HEK293 (cell line): ENCODE results near the gene UPK3A.
A peak's percentile ranks its signal among the peaks of the same experiment; 100 is the strongest.

ENCODE experiments used
- CTCF ChIA-PET: fragments of 350-600 bp; formaldehyde crosslinking; extraction: SDS; loops from one replicate; lab custom pipeline; 2021; ENCODE audit warnings: antibody characterized with exemption; lab: Yijun Ruan, JAX
- POLR2A ChIA-PET: fragments of 300-600 bp; formaldehyde crosslinking; extraction: SDS; loops from one replicate; lab custom pipeline; 2020; ENCODE audit warnings: antibody characterized with exemption, inconsistent platforms; lab: Yijun Ruan, JAX
- H3K27ac ChIP-seq: fragments of 200-500 bp; sonication (Bioruptor generic); 2 replicates; pipeline ENCODE4 v1.5.1; 2014; ENCODE audit warnings: low read depth, low read length, control low read depth, inconsistent platforms; ENCODE audit errors: extremely low read depth
- H3K36me3 ChIP-seq, 2 experiments: fragments of 200-500 bp in 1 of 2; sonication (Bioruptor generic) in 1 of 2; 1 replicate in 1 of 2; 2 replicates in 1 of 2; pipeline ENCODE4 v1.5.1; 2014 to 2017; ENCODE audit warnings: inconsistent platforms in 2 of 2, low read length in 2 of 2; ENCODE audit not compliant: control insufficient read depth in 2 of 2, insufficient read depth in 1 of 2
- H3K4me1 ChIP-seq: fragments of 200-500 bp; sonication (Bioruptor generic); 2 replicates; pipeline ENCODE4 v1.5.1; 2014; ENCODE audit warnings: mild to moderate bottlenecking, low read length, inconsistent platforms; ENCODE audit not compliant: control insufficient read depth, insufficient read depth
- H3K4me3 ChIP-seq: 2 replicates; pipeline ENCODE4 v1.5.1; 2011; ENCODE audit warnings: low read depth, mild to moderate bottlenecking, control low read depth, low read length, moderate library complexity
- H3K9me3 ChIP-seq: fragments of 200-500 bp; sonication (Bioruptor generic); 2 replicates; pipeline ENCODE4 v1.5.1; 2014; ENCODE audit warnings: low read depth, low read length, inconsistent platforms; ENCODE audit not compliant: control insufficient read depth, insufficient read depth
- HOXA7 ChIP-seq: sonication (generic); formaldehyde crosslinking; IDR thresholded peaks from 2 replicates; pipeline ENCODE4 v1.8.1; 2022; ENCODE audit warnings: missing genetic modification reagents, borderline replicate concordance
- HOXC10 ChIP-seq: sonication (generic); formaldehyde crosslinking; IDR thresholded peaks from 2 replicates; pipeline ENCODE4 v1.8.1; 2023; ENCODE audit warnings: mild to moderate bottlenecking, missing genetic modification reagents
- MZF1 ChIP-seq: fragments of 450-650 bp; formaldehyde crosslinking; IDR thresholded peaks from 2 replicates; pipeline ENCODE4 v1.5.1; 2017; ENCODE audit warnings: missing biosample characterization, missing genetic modification characterization, borderline replicate concordance
- PRDM6 ChIP-seq: fragments of 450-650 bp; formaldehyde crosslinking; IDR thresholded peaks from 2 replicates; pipeline ENCODE4 v1.5.1; 2017; ENCODE audit warnings: missing biosample characterization, missing genetic modification characterization
- TRIM28 ChIP-seq: IDR thresholded peaks from 2 replicates; pipeline ENCODE4 v1.6.1; 2011; ENCODE audit warnings: low read length, control low read depth, borderline replicate concordance
- ZBTB21 ChIP-seq: fragments of 450-650 bp; formaldehyde crosslinking; IDR thresholded peaks from 2 replicates; pipeline ENCODE4 v1.5.1; 2017; ENCODE audit warnings: missing biosample characterization, missing genetic modification characterization
- ZIC2 ChIP-seq: fragments of 450-650 bp; formaldehyde crosslinking; IDR thresholded peaks from 2 replicates; pipeline ENCODE4 v1.5.1; 2016; ENCODE audit warnings: missing biosample characterization, missing genetic modification characterization
- ZNF114 ChIP-seq: fragments of 450-650 bp; formaldehyde crosslinking; IDR thresholded peaks from 2 replicates; pipeline ENCODE4 v1.5.0; 2017; ENCODE audit warnings: missing biosample characterization, missing genetic modification characterization
- ZNF157 ChIP-seq: fragments of 450-650 bp; formaldehyde crosslinking; IDR thresholded peaks from 2 replicates; pipeline ENCODE4 v1.5.1; 2016; ENCODE audit warnings: missing biosample characterization, missing genetic modification characterization
- ZNF214 ChIP-seq: fragments of 450-650 bp; formaldehyde crosslinking; IDR thresholded peaks from 2 replicates; pipeline ENCODE4 v1.5.1; 2017; ENCODE audit warnings: missing biosample characterization, mild to moderate bottlenecking, missing genetic modification characterization, borderline replicate concordance
- ZNF221 ChIP-seq: fragments of 450-650 bp; formaldehyde crosslinking; IDR thresholded peaks from 2 replicates; pipeline ENCODE4 v1.5.1; 2017; ENCODE audit warnings: missing biosample characterization, missing genetic modification characterization, borderline replicate concordance
- ZNF223 ChIP-seq: fragments of 450-650 bp; formaldehyde crosslinking; IDR thresholded peaks from 2 replicates; pipeline ENCODE4 v1.5.1; 2016; ENCODE audit warnings: missing biosample characterization, missing genetic modification characterization
- ZNF26 ChIP-seq: fragments of 450-650 bp; formaldehyde crosslinking; IDR thresholded peaks from 2 replicates; pipeline ENCODE4 v1.5.1; 2016; ENCODE audit warnings: missing biosample characterization, missing genetic modification characterization
- ZNF266 ChIP-seq: fragments of 450-650 bp; formaldehyde crosslinking; IDR thresholded peaks from 2 replicates; pipeline ENCODE4 v1.5.1; 2016; ENCODE audit warnings: missing biosample characterization, missing genetic modification characterization, low read depth
- ZNF350 ChIP-seq: fragments of 450-650 bp; formaldehyde crosslinking; IDR thresholded peaks from 2 replicates; pipeline ENCODE4 v1.5.0; 2017; ENCODE audit warnings: missing biosample characterization, mild to moderate bottlenecking, missing genetic modification characterization
- ZNF391 ChIP-seq: fragments of 450-650 bp; formaldehyde crosslinking; IDR thresholded peaks from 2 replicates; pipeline ENCODE4 v1.5.1; 2016; ENCODE audit warnings: low read depth, missing biosample characterization, missing genetic modification characterization, borderline replicate concordance
- ZNF529 ChIP-seq: fragments of 450-650 bp; formaldehyde crosslinking; IDR thresholded peaks from 2 replicates; pipeline ENCODE4 v1.5.1; 2017; ENCODE audit warnings: missing genetic modification characterization, missing biosample characterization; ENCODE audit not compliant: insufficient replicate concordance
- ZNF664 ChIP-seq: fragments of 450-650 bp; formaldehyde crosslinking; IDR thresholded peaks from 2 replicates; pipeline ENCODE4 v1.5.1; 2016; ENCODE audit warnings: missing biosample characterization, missing genetic modification characterization
- ZNF677 ChIP-seq: fragments of 450-650 bp; IDR thresholded peaks from 2 replicates; pipeline ENCODE4 v1.5.0; 2018; ENCODE audit warnings: missing biosample characterization, mild to moderate bottlenecking, missing genetic modification characterization, moderate library complexity
- ZNF830 ChIP-seq: fragments of 450-650 bp; IDR thresholded peaks from 2 replicates; pipeline ENCODE4 v1.5.0; 2018; ENCODE audit warnings: missing biosample characterization, missing genetic modification characterization, low read depth, mild to moderate bottlenecking, moderate library complexity
- ZNF837 ChIP-seq: fragments of 450-650 bp; formaldehyde crosslinking; IDR thresholded peaks from 2 replicates; pipeline ENCODE4 v1.5.1; 2016; ENCODE audit warnings: missing biosample characterization, missing genetic modification characterization

Gene UPK3A

DNA sequence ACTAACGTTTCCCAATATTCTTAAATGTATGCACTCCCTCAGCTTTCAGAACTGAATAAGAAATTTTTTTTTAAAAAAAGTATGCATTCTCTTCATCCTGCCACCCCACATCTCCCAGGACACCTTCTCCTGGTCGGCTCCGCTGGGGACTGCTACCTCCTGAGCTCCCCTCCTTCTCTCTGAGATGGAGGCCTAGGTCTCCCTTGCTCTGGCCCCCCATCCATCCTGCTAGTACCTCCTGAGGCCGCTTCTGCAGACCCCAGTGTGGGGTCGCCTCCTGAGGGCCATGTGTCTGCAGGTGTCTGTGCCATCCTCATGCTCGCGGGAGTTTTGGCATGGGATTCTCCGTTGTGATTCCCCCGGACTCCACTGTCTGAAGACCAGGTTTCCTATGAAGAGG is 52.8 kb downstream of the UPK3A start (continued):
- TF ChIP-seq ZNF830 (no peak), ZNF677 (no peak), ZNF26 (tag by site-specific recombination) (no peak), ZNF266 (tag by site-specific recombination) (no peak), HOXA7 (CRISPR knock-in tag) (no peak)

DNA sequence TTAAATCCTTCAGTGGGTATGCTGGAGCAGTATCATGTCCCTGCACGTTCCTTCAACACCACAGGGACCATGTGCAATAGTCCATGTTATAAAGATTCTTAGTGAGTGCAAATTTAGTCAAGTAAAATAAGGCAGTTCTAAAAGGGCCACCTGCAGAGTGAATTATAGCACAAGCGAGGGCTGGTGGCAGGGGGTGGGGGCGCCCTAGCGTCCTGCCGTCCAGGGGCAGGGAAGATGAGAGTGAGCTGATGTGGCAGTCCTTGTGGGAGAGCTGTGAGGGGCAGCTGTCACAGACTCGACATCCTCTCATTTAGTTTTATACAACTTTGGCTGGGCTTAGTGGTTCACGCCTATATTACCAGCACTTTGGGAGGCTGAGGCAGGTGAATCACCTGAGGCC is 54.0 kb downstream of the UPK3A start:
- TF ChIP-seq ZNF529: no peak
- peak; percentile 96 for TF ChIP-seq ZIC2 (tag by site-specific recombination)
- TF ChIP-seq ZNF350: no peak
- TF ChIP-seq ZBTB21: no peak
- no peak for TF ChIP-seq ZNF114 (tag by site-specific recombination)
- Histone ChIP-seq H3K4me1 (no peaks in the 10 kb centered on the region), H3K4me3 (no peak overlapping the region), H3K36me3 (peaks cover 40 to 87% of the 10 kb centered on the region in 2 experiments), H3K27ac (no peak overlapping the region), H3K9me3 (no peaks in the 10 kb centered on the region)
- POLR2A ChIA-PET: no interaction called here
- CTCF ChIA-PET: no interaction called here

DNA sequence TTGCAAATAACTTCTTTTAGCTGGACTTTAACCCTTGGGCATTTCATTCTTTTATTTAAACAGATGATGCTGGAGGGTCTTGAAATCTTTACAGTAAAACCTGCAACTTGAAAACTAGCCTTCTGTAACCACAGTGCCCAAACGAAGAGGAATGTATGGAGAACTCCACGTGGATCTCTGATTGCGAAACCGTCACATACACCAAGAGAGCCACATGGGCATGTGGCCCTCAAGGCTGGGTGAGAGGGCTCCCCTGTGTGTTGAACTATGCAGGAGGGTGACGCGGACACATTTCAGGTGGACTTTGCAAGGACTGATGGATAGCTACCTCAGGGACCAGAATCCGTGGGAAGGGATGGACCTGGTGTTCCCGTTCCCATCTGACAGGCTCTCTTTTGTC is 55.6 kb downstream of the UPK3A start:
- TF ChIP-seq TRIM28 (no peak), ZNF223 (tag by site-specific recombination) (no peak), ZNF221 (tag by site-specific recombination) (no peak), ZNF157 (no peak), ZNF214 (tag by site-specific recombination) (no peak), HOXC10 (CRISPR knock-in tag) (no peak), ZIC2 (tag by site-specific recombination) (no peak), ZNF391 (tag by site-specific recombination) (no peak), ZBTB21 (no peak), PRDM6 (tag by site-specific recombination) (no peak), ZNF664 (tag by site-specific recombination) (no peak), ZNF837 (no peak), MZF1 (tag by site-specific recombination) (no peak)
- POLR2A ChIA-PET: no interaction called here
- no peaks in the 10 kb centered on the region for H3K4me1 ChIP-seq
- H3K9me3 ChIP-seq: no peaks in the 10 kb centered on the region
- no peak overlapping the region for H3K27ac ChIP-seq
- peaks cover 32 to 71% of the 10 kb centered on the region in 2 experiments for H3K36me3 ChIP-seq
- H3K4me3 ChIP-seq: no peak overlapping the region
- CTCF ChIA-PET: interaction anchor here (0.6 to 1.1 kb wide), 3 partner anchors 10 to 238 kb away, joined by 3 to 8 read pairs (median 3); no protein-coding TSS in a partner anchor
